Measurements from ENCODE around the gene PARP6.
A peak's percentile ranks its signal among the peaks of the same experiment; 100 is the strongest.

The PARP6 gene

GRCh38 chr15:72200395-72201237 lies 71.7 kb downstream of the PARP6 start:
- DNase-seq, result no peak

GRCh38 chr15:72199721-72200212 lies 72.6 kb downstream of the PARP6 start:
- DNase-seq, result peak in 42 of 56 donors; percentile 20 to 82 (median 50)

GRCh38 chr15:72199205-72199515 lies 73.2 kb downstream of the PARP6 start:
- DNase-seq, result no peak

GRCh38 chr15:72198356-72199204 lies 73.8 kb downstream of the PARP6 start:
- DNase-seq, result no peak

GRCh38 chr15:72197460-72198355 lies 74.6 kb downstream of the PARP6 start, which contains the start of gene GRAMD2A:
Gene GRAMD2A, minus strand, starts transcription at chr15:72197787.
- DNase-seq, result peak in 6 of 56 donors; percentile 16 to 47 (median 30)

- DNase-seq, result peak in 1 of 56 donors; percentile 18
Measured at GRCh38 chr15:72197041-72197459, 75.3 kb downstream of the PARP6 start.

GRCh38 chr15:72196409-72197040 lies 75.8 kb downstream of the PARP6 start:
- no peak for DNase-seq

GRCh38 chr15:72195101-72195511 lies 77.2 kb downstream of the PARP6 start:
- peak in 1 of 56 donors; percentile 11 for DNase-seq

GRCh38 chr15:72193836-72194396 lies 78.4 kb downstream of the PARP6 start:
- DNase-seq, result no peak

GRCh38 chr15:72192416-72192815 lies 79.9 kb downstream of the PARP6 start:
- no peak for DNase-seq

All from nucleus accumbens (tissue), 56 donors.